GM21723 (cell line): Measurements from ENCODE around the gene AKR1B1.

Experiments
- ATAC-seq: cut with Tn5 transposase; IDR thresholded peaks from one replicate; pipeline ENCODE4 v1.9.1; 2021; ENCODE audit warnings: mild to moderate bottlenecking, moderate library complexity; ENCODE audit not compliant: unreplicated experiment

The AKR1B1 gene

DNA sequence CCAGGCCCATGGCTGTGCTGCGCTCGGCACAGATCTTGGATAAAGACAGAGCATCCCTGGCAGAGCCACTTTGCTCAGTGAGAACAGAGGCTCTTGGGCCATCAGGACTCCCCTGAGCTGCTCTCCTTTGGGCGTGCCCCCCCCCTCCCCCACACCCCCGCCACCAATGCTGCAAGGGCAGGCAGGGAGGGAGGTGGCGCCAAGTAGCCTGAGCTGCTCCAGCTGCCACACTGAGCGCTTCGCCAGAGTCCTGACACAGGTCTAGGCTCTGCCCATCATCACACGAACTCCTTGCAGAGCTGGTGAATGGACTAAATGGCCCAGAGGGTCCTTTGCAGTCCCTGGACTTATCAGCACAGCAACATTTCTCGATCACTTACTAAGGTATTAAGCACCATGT, 12.5 kb downstream of the AKR1B1 start:
- no peak for ATAC-seq

DNA sequence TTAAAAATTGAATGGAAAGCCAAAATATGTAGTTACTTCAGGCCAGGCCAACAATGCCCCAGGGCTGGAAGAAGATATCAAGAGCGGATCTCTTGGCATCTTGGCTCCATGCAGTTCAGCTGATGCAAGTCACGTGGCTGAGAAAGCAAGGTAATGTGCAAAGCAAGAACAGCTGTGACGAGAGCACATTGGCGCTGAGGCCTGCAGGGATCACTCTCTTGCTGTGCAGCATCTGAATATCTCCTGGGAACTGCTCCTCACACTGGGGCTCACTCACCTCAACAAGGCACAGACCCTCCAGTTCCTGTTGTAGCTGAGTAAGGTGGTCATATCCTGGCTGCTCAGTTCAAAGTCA, 14.0 kb downstream of the AKR1B1 start:
- no peak for ATAC-seq

DNA sequence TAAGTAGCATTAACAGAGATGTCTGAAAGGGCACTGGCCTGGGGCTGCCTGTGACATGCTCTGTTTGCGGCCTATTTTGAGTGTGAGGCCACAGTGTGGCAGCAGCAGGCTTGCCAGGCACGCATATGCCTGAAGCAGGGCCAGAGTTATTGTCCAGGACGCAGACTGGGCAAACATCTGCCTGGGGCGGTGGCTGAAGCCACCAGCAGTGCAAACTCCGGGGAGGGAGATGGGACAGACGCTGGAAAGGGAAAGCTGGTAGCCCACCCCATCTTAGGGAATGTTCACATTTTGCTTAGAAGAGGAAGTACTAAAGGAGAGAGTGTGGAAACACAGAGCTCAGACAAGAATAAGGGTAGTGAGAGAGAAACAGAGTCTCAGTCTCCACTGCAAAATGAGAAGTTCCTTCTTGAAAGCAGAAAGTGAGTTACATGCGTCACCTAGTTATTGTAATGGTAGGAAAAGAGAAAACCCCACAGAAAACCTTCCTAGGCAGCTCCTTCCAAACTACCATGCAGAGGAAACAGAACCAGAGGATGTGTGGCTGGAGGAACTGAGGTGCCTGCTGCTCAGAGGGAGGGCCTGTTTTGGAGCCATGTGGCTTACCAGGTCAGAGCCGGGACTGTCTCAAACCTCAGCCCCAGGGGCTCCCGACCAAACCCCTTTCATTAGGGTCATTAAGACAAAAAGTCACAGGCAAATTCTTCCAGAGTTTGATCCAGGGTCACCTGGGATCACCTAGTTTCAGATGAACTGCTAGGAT, 14.5 kb downstream of the AKR1B1 start:
- ATAC-seq, result no peak

DNA sequence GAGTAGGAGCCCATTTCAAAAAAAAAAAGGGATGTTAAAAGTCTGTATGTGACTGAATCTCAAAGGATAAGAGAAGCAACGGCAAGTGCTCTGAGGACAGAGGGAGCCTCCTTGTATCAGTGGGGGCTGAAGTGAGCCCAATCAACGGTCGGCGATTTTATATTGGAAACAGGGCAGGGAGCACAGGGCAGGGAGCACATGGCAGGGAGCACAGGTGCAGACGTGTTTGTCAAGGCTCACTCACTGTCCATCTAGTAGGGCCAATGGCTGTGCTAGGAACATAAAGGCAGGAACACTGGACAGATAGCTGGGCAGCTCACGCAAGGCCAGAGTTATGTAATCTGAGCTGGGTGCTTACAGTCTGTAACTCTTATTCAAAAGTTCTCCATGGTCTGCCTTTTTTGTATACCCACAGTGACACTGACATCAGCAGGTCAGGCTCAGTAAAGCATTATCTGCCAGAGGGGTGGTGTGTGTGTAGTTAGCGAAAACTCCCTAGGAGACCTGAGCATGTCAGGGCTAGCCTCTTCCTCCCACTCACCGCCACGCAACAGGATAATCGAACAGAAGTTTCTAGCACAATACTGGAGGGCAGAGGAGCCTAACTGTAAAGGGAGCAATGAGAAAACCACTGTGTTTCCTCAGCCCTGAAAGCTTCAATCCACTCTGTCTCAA, 15.4 kb downstream of the AKR1B1 start:
- ATAC-seq, result no peak

DNA sequence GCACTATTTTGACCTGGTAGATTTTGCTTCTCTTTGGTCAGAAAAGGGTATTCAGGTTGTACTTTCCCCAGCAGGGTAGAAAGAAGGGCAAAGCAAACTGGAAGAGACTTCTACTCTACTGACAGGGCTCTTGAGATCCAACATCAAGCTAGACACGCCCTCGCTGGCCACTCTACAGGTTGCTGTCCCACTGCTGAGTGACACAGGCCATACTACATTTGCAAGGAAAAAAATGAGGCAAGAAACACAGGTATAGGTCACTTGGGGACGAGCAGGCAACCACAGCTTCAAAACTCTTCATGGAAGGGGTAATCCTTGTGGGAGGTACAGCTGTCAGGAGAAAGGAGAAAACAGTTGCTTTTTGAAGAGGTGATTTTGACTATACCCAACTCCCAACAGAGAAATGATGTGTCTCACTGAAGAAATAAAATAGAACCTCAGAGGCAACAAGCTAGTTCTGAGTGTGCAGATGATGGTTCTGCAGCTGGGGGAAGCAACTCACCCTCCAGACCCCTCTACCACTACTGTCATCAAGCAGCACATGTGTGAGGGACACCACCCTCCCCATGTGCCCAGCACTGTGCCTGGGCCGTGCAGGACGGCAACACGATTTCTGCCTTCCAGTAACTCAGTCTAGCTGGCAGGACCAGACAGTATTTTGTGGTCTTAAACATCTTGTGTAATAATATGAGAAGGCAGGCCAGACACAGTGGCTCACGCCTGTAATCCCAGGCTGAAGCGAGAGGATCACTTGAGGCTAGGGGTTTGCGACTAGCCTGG, 16.3 kb downstream of the AKR1B1 start:
- ATAC-seq, result no peak

DNA sequence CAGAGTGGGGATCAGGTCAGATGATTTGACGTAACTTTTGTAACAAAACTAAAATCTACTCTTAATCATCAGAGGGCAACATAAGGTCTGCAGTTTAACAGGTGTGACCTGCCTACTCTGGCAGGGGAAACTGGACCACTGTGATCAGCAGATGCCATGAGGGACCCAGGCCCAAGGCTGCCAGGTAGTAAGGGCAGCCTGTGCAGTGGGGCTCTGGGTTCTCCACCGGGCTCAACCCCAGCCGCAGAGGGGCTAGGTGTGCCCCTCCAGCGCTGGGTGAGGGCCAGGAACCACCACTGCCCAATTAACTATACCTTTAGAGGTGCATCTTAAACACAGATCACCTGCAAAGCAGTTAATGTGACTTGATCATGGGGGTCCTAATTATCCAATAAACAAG, 17.6 kb downstream of the AKR1B1 start:
- no peak for ATAC-seq

DNA sequence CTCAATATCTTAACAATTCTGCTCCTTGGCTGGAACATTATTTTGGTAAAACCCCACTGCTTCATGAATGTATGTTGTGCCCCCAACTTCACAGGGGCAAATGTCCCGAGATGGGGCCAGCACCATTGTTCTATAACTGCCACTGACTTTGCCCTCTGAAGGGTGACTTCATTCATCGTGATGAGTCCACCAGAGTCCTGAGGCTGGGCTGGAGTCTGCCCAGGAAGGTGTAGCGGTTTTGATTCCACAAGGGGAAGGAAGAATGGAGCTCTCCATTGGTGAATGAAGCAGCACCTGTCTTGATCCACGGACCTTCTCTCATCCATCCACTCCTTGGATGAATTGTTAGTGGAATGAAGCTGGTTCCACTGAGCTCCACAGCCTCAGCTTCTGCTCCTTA, 18.4 kb downstream of the AKR1B1 start:
- no peak for ATAC-seq

DNA sequence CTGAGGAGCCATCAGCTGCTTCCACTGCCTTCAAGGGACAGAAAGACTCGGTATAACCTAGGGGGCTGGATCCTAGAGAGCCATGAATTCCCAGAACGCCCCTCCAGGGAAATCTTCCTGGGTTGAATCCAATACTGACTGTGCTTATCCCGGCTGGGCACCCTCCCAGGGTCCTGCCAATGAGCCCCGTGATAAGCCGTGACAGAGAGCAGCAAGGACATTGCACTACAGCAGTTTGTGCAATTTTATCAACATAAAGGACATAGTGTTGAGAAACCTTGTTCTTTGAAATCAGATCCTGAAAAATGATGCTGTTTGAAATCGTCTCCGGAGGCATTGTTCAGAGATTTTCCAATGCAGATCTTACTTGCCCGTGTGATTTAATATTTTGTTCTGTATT, 18.8 kb downstream of the AKR1B1 start:
- ATAC-seq, result no peak

DNA sequence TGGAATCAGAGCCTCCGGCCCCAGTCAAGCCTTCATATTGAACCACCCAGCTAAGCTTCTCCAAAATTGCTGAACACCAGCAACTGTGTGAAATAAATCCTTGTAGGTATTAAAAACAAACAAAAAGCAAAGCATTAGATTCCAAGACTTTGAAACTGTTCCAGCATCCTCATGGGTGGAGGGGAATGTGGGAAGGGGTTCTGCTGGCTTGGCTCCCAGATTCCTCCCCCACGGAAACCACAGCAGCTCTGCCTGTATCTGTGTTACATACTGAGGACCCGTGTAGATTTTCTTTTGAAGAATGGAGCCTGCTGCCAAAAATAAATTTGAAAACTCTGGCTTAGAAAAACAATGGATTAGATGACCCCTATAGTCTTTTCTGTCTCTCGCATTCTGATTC, 20.0 kb downstream of the AKR1B1 start:
- no peak for ATAC-seq

DNA sequence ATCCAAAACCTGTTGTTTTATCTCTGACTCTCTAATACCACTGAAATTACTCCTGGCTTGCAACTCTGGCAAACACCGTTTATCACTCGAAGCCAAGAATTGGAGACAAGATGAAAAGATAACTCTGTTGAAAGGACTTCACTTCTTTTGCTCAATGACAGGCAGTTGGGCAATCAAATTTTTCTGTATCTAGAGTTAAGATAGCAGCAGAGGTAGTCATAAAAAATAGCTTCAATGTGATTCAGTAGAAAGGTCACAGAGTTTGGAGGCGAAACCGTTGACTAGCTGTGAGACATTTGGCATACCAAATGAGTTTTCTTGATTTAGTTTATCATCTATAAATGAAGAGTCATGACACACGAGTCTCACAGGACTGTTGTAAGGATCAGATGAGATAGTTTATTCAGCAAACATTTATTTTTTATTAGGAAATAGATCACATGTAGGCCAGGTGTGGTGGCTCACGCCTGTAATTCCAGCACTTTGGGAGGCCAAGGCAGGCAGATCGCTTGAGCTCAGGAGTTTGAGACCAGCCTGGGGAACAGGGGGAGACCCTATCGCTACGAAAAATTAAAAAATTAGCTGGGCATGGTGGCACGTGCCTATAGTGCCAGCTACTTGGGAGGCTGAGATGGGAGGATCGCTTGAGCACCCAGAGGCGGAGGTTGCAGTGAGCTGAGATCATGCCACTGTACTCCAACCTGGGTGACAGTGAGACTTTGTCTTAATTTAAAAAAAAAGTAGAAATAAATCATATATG, 23.6 kb downstream of the AKR1B1 start:
- no peak for ATAC-seq

DNA sequence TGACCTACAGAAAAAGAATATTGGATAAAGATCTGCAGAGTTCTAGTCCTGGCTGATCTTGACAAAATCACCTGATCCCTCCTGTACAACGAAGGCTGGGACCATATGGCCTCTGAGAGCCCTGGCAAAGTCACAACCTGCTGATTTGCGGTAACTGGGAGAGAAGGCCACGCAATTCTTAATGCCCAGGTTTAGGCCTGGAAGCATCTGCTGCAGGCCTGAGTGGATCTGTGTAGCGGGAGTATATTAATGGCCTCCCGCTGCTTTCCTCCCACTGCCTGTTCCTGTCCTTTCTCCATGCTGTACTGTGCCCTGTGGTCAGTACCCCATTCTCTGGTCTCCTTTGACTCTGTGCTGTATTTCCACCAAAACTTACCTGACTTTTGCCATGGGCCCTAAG, 24.2 kb downstream of the AKR1B1 start:
- ATAC-seq, result no peak

DNA sequence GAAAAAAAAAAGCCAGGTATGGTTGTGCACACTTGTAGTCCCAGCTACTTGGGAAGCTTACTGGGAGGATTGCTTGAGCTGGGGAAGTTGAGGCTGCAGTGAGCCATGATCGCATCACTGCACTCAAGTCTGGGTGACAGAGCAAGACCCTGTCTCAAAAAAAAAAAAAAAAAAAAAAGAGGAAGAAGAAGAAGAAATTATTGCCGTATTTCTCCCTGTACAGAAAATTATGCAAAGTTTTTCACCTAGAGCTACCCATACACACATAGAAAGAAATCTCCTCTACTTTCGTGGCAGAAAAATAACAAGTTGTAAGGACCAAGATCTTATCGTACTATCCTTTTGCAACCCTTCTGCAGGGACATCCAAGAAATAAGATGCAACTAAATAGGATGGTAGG, 25.5 kb downstream of the AKR1B1 start:
- ATAC-seq, result no peak

DNA sequence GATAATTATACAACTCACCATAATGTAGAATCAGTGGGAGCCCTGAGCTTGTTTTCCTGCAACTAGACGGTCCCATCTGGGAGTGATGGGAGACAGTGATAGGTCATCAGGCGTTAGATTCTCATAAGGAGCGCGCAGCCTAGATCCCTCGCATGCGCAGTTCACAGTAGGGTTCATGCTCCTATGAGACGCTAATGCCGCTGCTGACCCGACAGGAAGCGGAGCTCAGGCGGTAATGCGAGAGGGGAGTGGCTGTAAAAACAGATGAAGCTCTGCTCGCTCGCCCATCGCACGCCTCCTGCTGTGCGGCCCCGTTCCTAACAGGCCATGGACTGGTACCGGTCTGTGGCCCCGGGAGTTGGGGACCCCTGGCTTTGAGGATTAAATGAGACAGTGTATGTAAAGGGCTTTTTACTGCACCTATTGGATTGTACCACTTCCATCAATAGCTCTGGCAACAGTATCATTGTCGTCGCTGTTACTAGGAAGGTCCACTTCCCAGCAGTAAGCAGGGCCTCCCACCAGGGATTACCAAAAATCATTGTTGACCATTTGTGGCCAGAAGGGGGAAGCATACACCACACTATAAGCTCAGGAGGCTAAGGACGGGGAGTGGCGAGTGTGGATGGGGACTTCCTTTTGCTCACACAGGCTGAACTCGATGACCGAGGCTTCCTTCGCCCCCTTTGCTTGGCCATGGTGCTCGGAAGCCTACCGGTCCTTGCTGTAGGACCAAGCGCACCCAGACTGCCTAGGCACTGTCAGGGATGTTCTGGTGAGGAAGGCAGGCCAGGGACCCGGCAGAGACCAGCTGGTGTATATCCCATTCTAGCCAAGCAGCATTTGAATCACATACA, 26.4 kb downstream of the AKR1B1 start:
- peak; percentile 98 for ATAC-seq

DNA sequence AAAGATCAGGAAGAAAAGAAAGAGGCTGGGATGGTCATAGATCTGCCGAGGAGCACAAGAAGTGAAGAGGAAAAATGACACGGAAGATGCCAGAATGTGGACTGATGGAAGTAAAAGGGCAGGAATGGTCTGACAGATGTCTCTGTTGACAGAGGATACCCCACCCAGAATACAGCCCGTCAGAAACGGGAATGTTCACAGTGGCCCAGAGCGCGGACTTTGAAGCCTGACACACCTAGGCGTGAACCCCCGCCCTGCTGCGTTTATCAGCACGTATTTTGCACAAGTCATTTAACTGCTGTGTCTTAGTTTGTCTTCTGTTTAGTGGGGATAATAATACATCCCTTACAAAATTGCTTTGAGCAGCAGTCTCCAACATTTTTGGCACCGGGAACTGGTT, 27.1 kb downstream of the AKR1B1 start:
- ATAC-seq, result no peak

DNA sequence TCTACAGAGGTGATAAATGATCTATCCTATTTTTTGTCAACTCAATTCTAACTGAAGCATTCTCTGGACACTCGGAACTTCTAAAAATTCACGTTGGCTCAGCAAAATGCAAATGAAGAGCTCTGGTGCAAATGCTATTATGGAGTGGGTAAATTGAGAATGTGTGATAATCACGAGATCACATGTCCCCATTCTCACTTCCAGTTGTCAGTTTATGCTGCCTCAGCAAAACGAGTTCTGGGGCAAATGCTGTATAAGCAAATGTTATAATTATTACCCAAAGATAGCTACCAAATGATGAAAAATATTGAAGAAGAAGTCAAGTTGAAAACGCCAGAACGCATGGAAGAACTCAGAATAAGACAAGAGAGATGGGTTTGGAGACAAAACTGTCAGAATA, 29.4 kb downstream of the AKR1B1 start:
- no peak for ATAC-seq

DNA sequence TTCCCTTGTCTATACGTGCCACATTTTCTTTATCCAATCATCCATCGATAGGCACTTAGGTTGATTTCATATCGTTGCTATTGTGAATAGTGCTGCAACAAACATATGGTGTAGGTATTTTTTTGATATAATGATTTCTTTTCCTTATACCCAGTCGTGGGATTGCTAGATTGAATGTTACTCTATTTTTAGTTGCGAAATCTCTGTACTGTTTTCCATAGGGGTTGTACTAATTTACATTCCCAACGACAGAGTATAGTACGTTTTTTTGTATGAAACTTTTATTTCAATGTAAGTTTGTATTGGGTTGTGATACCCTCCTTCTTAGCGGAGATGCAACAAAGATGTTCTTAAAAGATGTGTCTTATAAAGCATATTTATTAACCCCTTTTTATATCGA, 30.0 kb downstream of the AKR1B1 start:
- no peak for ATAC-seq

DNA sequence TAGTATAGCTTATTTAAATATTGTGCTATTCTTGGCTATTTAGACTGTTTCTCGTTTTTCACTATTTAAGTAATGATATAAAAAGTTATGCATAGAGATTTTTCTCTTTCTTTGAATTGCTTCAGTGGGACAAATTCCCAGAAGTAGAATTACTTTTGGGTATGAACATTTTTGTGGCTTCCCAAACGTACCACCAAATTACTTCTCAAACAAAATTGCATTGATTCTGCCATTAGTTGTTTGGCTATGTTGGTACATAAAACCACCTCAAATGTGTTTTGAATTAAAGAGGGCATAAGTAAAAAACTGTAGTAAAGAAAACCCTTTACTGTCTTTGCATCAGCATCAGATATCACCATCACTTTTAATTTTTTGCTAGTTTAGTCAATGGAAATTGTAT, 31.0 kb downstream of the AKR1B1 start:
- no peak for ATAC-seq

DNA sequence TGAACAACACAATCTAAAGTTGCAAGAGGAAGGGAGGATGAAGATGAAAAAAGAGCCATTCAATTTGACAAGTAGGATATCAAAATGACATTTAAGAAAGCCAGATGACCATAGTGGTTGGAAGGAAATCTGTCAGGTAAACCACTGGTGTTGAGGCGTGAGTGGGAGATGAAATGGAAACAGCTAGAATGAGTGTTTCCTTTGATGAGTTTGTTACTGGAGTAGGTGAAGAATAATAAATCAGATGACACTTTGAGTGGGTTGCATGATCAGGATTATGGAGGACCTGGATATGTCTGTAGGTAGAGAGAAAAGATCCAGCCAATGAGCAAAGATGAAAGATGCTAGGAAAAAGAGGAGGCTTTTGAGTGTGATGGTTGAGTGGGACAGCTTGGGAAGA, 33.1 kb downstream of the AKR1B1 start:
- ATAC-seq, result no peak

DNA sequence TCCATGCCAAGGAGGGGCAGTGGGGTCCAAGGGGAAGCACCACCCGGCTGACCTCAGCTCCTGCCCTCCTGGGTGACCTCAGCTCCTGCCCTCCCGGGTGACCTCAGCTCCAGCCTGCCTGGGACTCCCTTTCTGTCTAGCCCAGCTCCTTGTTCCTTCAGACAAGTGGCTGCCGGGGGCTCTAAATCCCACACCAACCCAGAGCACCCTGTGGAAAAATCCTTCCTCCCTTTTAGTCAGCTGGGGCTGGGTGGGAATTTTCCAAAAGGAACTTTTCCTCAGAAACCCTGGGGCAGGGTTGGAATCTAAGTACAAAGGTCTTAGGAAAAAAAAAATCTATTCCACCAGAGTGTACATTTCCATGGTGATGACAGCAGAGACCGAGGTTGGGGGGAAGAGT, 36.3 kb downstream of the AKR1B1 start:
- no peak for ATAC-seq

DNA sequence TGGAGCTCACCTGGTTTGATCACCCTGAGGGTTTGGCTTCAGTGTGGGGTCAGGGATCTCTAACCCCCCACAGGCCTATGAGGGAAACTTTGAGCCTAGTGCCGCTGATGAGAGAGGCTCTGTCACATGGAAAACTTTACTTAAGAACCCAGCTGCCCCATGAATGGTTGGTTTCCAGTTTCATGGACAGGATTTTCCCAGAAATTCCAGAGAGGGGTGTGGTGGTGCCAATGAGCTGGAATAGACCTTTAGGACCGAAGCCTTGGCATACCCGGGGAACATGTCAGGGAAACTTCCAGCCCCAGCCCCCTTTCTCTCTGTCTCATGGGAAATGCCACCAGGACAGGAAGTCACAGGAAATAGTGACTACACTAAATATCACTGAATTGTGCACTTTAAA, 36.9 kb downstream of the AKR1B1 start:
- ATAC-seq, result no peak
